HEK293 (cell line): ENCODE results near the gene LILRB3.

Experiments
- EGR2 ChIP-seq: fragments of 450-650 bp; formaldehyde crosslinking; IDR thresholded peaks from 2 replicates; pipeline ENCODE4 v1.5.1; 2016; ENCODE audit warnings: low read depth, missing biosample characterization, missing genetic modification characterization
- ELK4 ChIP-seq: IDR thresholded peaks from 2 replicates; pipeline ENCODE4 v1.6.1; 2011; ENCODE audit warnings: mild to moderate bottlenecking, low read depth, low read length, borderline replicate concordance
- HOXA7 ChIP-seq: sonication (generic); formaldehyde crosslinking; IDR thresholded peaks from 2 replicates; pipeline ENCODE4 v1.8.1; 2022; ENCODE audit warnings: missing genetic modification reagents, borderline replicate concordance
- HOXC10 ChIP-seq: sonication (generic); formaldehyde crosslinking; IDR thresholded peaks from 2 replicates; pipeline ENCODE4 v1.8.1; 2023; ENCODE audit warnings: mild to moderate bottlenecking, missing genetic modification reagents
- KLF17 ChIP-seq: fragments of 450-650 bp; formaldehyde crosslinking; IDR thresholded peaks from 2 replicates; pipeline ENCODE4 v1.5.1; 2016; ENCODE audit warnings: missing biosample characterization, missing genetic modification characterization
- KLF8 ChIP-seq: fragments of 450-650 bp; formaldehyde crosslinking; IDR thresholded peaks from 2 replicates; pipeline ENCODE4 v1.5.1; 2016; ENCODE audit warnings: missing biosample characterization, missing genetic modification characterization
- MEIS1 ChIP-seq: sonication (generic); formaldehyde crosslinking; IDR thresholded peaks from 2 replicates; pipeline ENCODE4 v1.8.1; 2022; ENCODE audit warnings: missing genetic modification reagents, mild to moderate bottlenecking, borderline replicate concordance
- OVOL3 ChIP-seq: fragments of 450-650 bp; formaldehyde crosslinking; IDR thresholded peaks from 2 replicates; pipeline ENCODE4 v1.5.1; 2016; ENCODE audit warnings: missing biosample characterization, missing genetic modification characterization
- SP3 ChIP-seq: fragments of 450-650 bp; formaldehyde crosslinking; IDR thresholded peaks from 2 replicates; pipeline ENCODE4 v1.5.1; 2016; ENCODE audit warnings: missing biosample characterization, missing genetic modification characterization
- SP7 ChIP-seq: fragments of 450-650 bp; formaldehyde crosslinking; IDR thresholded peaks from 2 replicates; pipeline ENCODE4 v1.5.1; 2016; ENCODE audit warnings: missing biosample characterization, missing genetic modification characterization
- ZFHX2 ChIP-seq: fragments of 450-650 bp; formaldehyde crosslinking; conservative IDR thresholded peaks from 2 replicates; pipeline ENCODE4 v1.5.1; 2016; ENCODE audit warnings: missing biosample characterization, missing genetic modification characterization
- ZNF148 ChIP-seq: fragments of 450-650 bp; formaldehyde crosslinking; IDR thresholded peaks from 2 replicates; pipeline ENCODE4 v1.5.0; 2017; ENCODE audit warnings: missing biosample characterization, missing genetic modification characterization, borderline replicate concordance
- ZNF155 ChIP-seq: fragments of 450-650 bp; formaldehyde crosslinking; IDR thresholded peaks from 2 replicates; pipeline ENCODE4 v1.5.1; 2016; ENCODE audit warnings: missing biosample characterization, missing genetic modification characterization
- ZNF184 ChIP-seq: fragments of 450-650 bp; IDR thresholded peaks from 2 replicates; pipeline ENCODE4 v1.5.1; 2018; ENCODE audit warnings: missing biosample characterization, mild to moderate bottlenecking, missing genetic modification characterization
- ZNF302 ChIP-seq: fragments of 450-650 bp; formaldehyde crosslinking; IDR thresholded peaks from 2 replicates; pipeline ENCODE4 v1.5.1; 2016; ENCODE audit warnings: missing biosample characterization, missing genetic modification characterization, low read depth
- ZNF324 ChIP-seq: fragments of 450-650 bp; formaldehyde crosslinking; IDR thresholded peaks from 2 replicates; pipeline ENCODE4 v1.5.1; 2016; ENCODE audit warnings: missing biosample characterization, missing genetic modification characterization
- ZNF335 ChIP-seq: fragments of 450-650 bp; formaldehyde crosslinking; conservative IDR thresholded peaks from 2 replicates; pipeline ENCODE4 v1.5.1; 2016; ENCODE audit warnings: missing biosample characterization, missing genetic modification characterization
- ZNF391 ChIP-seq: fragments of 450-650 bp; formaldehyde crosslinking; IDR thresholded peaks from 2 replicates; pipeline ENCODE4 v1.5.1; 2016; ENCODE audit warnings: low read depth, missing biosample characterization, missing genetic modification characterization, borderline replicate concordance
- ZNF394 ChIP-seq: fragments of 450-650 bp; formaldehyde crosslinking; IDR thresholded peaks from 2 replicates; pipeline ENCODE4 v1.5.1; 2016; ENCODE audit warnings: missing biosample characterization, missing genetic modification characterization, mild to moderate bottlenecking, moderate library complexity, borderline replicate concordance
- ZNF416 ChIP-seq: fragments of 450-650 bp; formaldehyde crosslinking; IDR thresholded peaks from 2 replicates; pipeline ENCODE4 v1.5.1; 2016; ENCODE audit warnings: missing biosample characterization, missing genetic modification characterization
- ZNF518A ChIP-seq: fragments of 450-650 bp; formaldehyde crosslinking; conservative IDR thresholded peaks from 2 replicates; pipeline ENCODE4 v1.5.1; 2016; ENCODE audit warnings: low read depth, missing biosample characterization, missing genetic modification characterization
- ZNF549 ChIP-seq: fragments of 450-650 bp; IDR thresholded peaks from 2 replicates; pipeline ENCODE4 v1.5.1; 2018; ENCODE audit warnings: missing biosample characterization, missing genetic modification characterization, mild to moderate bottlenecking, inconsistent platforms, moderate library complexity
- ZNF585B ChIP-seq: fragments of 450-650 bp; formaldehyde crosslinking; IDR thresholded peaks from 2 replicates; pipeline ENCODE4 v1.5.1; 2016; ENCODE audit warnings: missing biosample characterization, missing genetic modification characterization
- ZNF596 ChIP-seq: fragments of 450-650 bp; IDR thresholded peaks from 2 replicates; pipeline ENCODE4 v1.5.0; 2018; ENCODE audit warnings: missing biosample characterization, mild to moderate bottlenecking, missing genetic modification characterization, moderate library complexity
- ZNF660 ChIP-seq: fragments of 450-650 bp; IDR thresholded peaks from 2 replicates; pipeline ENCODE4 v1.5.1; 2018; ENCODE audit warnings: missing biosample characterization, mild to moderate bottlenecking, missing genetic modification characterization
- ZNF664 ChIP-seq: fragments of 450-650 bp; formaldehyde crosslinking; IDR thresholded peaks from 2 replicates; pipeline ENCODE4 v1.5.1; 2016; ENCODE audit warnings: missing biosample characterization, missing genetic modification characterization
- ZNF670 ChIP-seq: fragments of 450-650 bp; formaldehyde crosslinking; IDR thresholded peaks from 2 replicates; pipeline ENCODE4 v1.5.1; 2016; ENCODE audit warnings: missing biosample characterization, missing genetic modification characterization, low read depth
- ZNF692 ChIP-seq: fragments of 450-650 bp; formaldehyde crosslinking; IDR thresholded peaks from 2 replicates; pipeline ENCODE4 v1.5.1; 2016; ENCODE audit warnings: missing biosample characterization, missing genetic modification characterization
- ZNF792 ChIP-seq: fragments of 450-650 bp; formaldehyde crosslinking; IDR thresholded peaks from 2 replicates; pipeline ENCODE4 v1.5.1; 2016; ENCODE audit warnings: missing biosample characterization, missing genetic modification characterization

LILRB3 gene

GRCh38 chr19:54231077-54231931 lies 8.5 kb upstream of the LILRB3 start (continued):
- TF ChIP-seq ZNF596 (tag by site-specific recombination) (no peak), EGR2 (tag by site-specific recombination) (no peak), OVOL3 (no peak), ZFHX2 (tag by site-specific recombination) (no peak), ZNF302 (tag by site-specific recombination) (no peak), ZNF148 (no peak), HOXA7 (CRISPR knock-in tag) (no peak), ZNF155 (no peak), ZNF670 (no peak), ZNF664 (tag by site-specific recombination) (no peak), KLF8 (tag by site-specific recombination) (peak; percentile 32; the same call in 1 of the 2 replicates), HOXC10 (CRISPR knock-in tag) (no peak), ZNF394 (tag by site-specific recombination) (0 out of 2 replicates have a peak, but pooled peaks have one; percentile 21), ZNF184 (no peak), SP3 (tag by site-specific recombination) (no peak; the same call in 1 of the 2 replicates), MEIS1 (CRISPR knock-in tag) (no peak), ZNF518A (tag by site-specific recombination) (no peak), ZNF391 (no peak), ZNF792 (no peak), ZNF585B (tag by site-specific recombination) (no peak), ZNF324 (tag by site-specific recombination) (no peak), ZNF549 (tag by site-specific recombination) (no peak), ELK4 (no peak), ZNF660 (peak; percentile 81), KLF17 (tag by site-specific recombination) (no peak), ZNF335 (tag by site-specific recombination) (0 out of 2 replicates have a peak, but pooled peaks have one; percentile 18), SP7 (tag by site-specific recombination) (peak; percentile 45; the same call in 1 of the 2 replicates), ZNF416 (tag by site-specific recombination) (no peak), ZNF692 (tag by site-specific recombination) (peak; percentile 69; the same call in 1 of the 2 replicates)
